ENCODE measurements around the gene C1QA. TPM values are rescaled to one million over a fixed set of nuclear protein-coding genes. Genes with fewer than 3 reads are reported as not detected.

C1QA gene
- total RNA-seq, 4 donors from 2014 or later = 12.3 to 90.8 (median 28.7) TPM

DNA sequence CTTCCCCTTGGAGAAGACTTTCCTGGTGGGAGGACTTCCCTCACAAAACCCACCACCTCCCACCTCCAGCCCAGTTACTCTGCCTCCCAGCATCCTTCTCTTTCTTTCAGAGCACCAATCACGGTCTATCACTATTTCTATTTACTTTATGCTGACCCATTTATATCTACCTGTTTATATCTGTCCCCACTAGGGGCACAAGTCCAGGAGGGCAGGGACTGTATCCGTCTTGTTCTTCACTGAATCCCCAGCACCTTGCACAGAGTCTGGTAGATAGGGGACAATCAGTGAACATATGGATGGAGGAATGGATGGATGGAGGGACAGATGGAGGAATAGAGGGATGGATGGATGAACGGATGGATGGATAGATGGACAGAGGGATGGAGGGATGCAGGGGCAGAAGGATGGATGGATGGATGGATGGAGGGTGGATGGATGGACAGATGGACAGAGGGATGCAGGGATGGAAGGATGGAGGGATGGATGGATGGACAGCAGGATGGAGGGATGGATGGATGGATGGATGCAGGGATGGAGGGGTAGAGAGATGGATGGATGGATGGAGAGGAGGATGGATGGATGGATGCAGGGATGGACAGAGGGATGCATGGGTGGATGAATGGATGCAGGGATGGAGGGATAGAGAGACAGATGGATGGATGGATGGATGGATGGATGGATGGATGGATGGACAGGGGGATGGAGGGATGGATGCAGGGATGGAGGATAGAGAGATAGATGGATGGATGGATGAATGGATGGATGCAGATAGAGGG is 22.1 kb downstream of the C1QA start:
- Histone ChIP-seq H3K9me3 (no peaks in the 10 kb centered on the region), H3K4me1 (no peaks in the 10 kb centered on the region), H3K4me3 (no peak overlapping the region), H3K27me3 (no peaks in the 10 kb centered on the region), H3K27ac (no peak overlapping the region), H3K36me3 (no peaks in the 10 kb centered on the region)
- DNase-seq = no peak
- TF ChIP-seq, protein P1, sequence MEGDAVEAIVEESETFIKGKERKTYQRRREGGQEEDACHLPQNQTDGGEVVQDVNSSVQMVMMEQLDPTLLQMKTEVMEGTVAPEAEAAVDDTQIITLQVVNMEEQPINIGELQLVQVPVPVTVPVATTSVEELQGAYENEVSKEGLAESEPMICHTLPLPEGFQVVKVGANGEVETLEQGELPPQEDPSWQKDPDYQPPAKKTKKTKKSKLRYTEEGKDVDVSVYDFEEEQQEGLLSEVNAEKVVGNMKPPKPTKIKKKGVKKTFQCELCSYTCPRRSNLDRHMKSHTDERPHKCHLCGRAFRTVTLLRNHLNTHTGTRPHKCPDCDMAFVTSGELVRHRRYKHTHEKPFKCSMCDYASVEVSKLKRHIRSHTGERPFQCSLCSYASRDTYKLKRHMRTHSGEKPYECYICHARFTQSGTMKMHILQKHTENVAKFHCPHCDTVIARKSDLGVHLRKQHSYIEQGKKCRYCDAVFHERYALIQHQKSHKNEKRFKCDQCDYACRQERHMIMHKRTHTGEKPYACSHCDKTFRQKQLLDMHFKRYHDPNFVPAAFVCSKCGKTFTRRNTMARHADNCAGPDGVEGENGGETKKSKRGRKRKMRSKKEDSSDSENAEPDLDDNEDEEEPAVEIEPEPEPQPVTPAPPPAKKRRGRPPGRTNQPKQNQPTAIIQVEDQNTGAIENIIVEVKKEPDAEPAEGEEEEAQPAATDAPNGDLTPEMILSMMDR (IDR thresholded peaks at IDR 0.05) = no peak
- no peak for TF ChIP-seq POLR2A (IDR thresholded peaks at IDR 0.05)

DNA sequence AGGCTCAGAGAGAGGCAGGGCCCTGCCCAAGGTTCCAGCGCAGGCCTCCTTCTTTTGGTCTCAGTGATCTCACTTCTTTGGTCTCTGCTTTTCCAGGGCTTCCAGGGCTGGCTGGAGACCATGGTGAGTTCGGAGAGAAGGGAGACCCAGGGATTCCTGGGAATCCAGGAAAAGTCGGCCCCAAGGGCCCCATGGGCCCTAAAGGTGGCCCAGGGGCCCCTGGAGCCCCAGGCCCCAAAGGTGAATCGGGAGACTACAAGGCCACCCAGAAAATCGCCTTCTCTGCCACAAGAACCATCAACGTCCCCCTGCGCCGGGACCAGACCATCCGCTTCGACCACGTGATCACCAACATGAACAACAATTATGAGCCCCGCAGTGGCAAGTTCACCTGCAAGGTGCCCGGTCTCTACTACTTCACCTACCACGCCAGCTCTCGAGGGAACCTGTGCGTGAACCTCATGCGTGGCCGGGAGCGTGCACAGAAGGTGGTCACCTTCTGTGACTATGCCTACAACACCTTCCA is 24.4 kb downstream of the C1QA start:
- Histone ChIP-seq H3K4me3 (no peak overlapping the region), H3K9me3 (no peaks in the 10 kb centered on the region), H3K27me3 (no peaks in the 10 kb centered on the region), H3K4me1 (no peaks in the 10 kb centered on the region), H3K27ac (no peak overlapping the region), H3K36me3 (no peaks in the 10 kb centered on the region)
- TF ChIP-seq, protein P1 (IDR thresholded peaks at IDR 0.05) = no peak
- no peak for TF ChIP-seq POLR2A (IDR thresholded peaks at IDR 0.05)
- no peak for DNase-seq

DNA sequence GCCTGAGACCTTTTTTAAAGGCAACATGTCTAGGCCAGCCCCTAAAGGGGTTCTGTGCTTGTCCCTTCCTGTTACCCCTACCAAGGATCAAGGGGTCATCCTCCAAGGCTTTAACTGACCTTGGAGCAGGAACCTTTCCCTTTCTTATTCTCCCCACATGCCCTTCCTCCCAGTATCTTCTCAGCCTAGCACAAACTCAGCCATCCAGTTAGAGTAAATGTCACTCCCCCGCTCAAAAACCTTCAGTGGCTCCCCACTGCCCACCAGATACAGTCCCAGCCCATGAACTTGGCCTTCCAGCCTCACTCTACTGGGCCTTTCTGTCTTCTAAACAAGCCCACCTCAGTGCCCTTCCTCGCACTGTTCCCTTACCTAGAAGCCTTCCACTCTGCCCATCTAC is 25.5 kb downstream of the C1QA start:
- TF ChIP-seq, protein P1 (IDR thresholded peaks at IDR 0.05) = no peak
- no peak for TF ChIP-seq POLR2A (IDR thresholded peaks at IDR 0.05)
- H3K4me3 ChIP-seq = no peak overlapping the region

DNA sequence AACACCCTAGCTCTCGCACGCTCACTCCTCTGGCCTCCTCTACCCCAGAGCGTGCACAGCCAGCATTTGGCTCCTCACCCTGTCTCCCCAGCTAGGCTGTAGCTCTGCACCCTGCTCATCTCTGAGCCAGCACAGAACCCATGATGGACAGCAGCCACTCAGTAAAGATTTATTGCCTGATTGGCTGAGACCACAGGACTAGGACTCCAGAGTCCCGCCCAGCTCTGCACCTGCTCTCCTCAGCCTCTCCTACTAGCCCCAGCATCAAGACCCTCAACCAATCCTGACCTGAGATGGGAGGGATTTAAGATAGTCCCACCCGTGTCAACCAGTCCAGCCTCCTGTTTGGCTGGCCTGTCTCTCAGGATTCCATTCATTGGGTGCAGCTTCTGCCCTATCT is 25.9 kb downstream of the C1QA start:
- no peaks in the 10 kb centered on the region for H3K27me3 ChIP-seq
- no peak for TF ChIP-seq POLR2A (IDR thresholded peaks at IDR 0.05)
- TF ChIP-seq, protein P1 (IDR thresholded peaks at IDR 0.05) = no peak
- DNase-seq = no peak
- no peak overlapping the region for H3K4me3 ChIP-seq
- H3K27ac ChIP-seq = no peak overlapping the region
- H3K4me1 ChIP-seq = no peaks in the 10 kb centered on the region
- H3K9me3 ChIP-seq = no peaks in the 10 kb centered on the region
- H3K36me3 ChIP-seq = no peaks in the 10 kb centered on the region

More for the DNA sequence above, 25.5 kb downstream of the C1QA start:
- H3K27ac ChIP-seq = no peak overlapping the region
- H3K4me1 ChIP-seq = no peaks in the 10 kb centered on the region
- H3K36me3 ChIP-seq = no peaks in the 10 kb centered on the region
- no peaks in the 10 kb centered on the region for H3K27me3 ChIP-seq
- H3K9me3 ChIP-seq = no peaks in the 10 kb centered on the region
- no peak for DNase-seq

- no peaks in the 10 kb centered on the region for H3K4me1 ChIP-seq
- H3K4me3 ChIP-seq = no peak overlapping the region
- H3K27ac ChIP-seq = no peak overlapping the region
- TF ChIP-seq POLR2A (IDR thresholded peaks at IDR 0.05) = no peak
- TF ChIP-seq, protein P1 (IDR thresholded peaks at IDR 0.05) = no peak
- no peaks in the 10 kb centered on the region for H3K9me3 ChIP-seq
- no peak for DNase-seq
- no peaks in the 10 kb centered on the region for H3K36me3 ChIP-seq
- H3K27me3 ChIP-seq = no peaks in the 10 kb centered on the region
Measured at GRCh38 chr1:22662986-22663408, 26.6 kb downstream of the C1QA start.

All from Peyer's patch (tissue), 4 donors.